ENCODE results near the gene UNC45A.
A peak's percentile ranks its signal among the peaks of the same experiment; 100 is the strongest.

UNC45A gene

GRCh38 chr15:90942354-90943120 is 7.5 kb downstream of the UNC45A start:
- no peak for DNase-seq (ENCODE audit: low read depth in 2 of 2)

GRCh38 chr15:90945091-90945490 is 10.0 kb downstream of the UNC45A start:
- DNase-seq (ENCODE audit: low read depth in 2 of 2): no peak

GRCh38 chr15:90946538-90946937 is 11.5 kb downstream of the UNC45A start:
- no peak for DNase-seq (ENCODE audit: low read depth in 2 of 2)

- DNase-seq (ENCODE audit: low read depth in 2 of 2): no peak
These were observed 12.0 kb downstream of the UNC45A start for GRCh38 chr15:90946941-90947576.

- DNase-seq (ENCODE audit: low read depth in 2 of 2): no peak
These were observed 12.7 kb downstream of the UNC45A start for GRCh38 chr15:90947577-90948357.

GRCh38 chr15:90948506-90948905 is 13.4 kb downstream of the UNC45A start:
- no peak for DNase-seq (ENCODE audit: low read depth in 2 of 2)

GRCh38 chr15:90949979-90950675 is 15.0 kb downstream of the UNC45A start:
- no peak for DNase-seq (ENCODE audit: low read depth in 2 of 2)

GRCh38 chr15:90950676-90951075 is 15.6 kb downstream of the UNC45A start:
- no peak for DNase-seq (ENCODE audit: low read depth in 2 of 2)

- DNase-seq (ENCODE audit: low read depth in 2 of 2): no peak
These were observed 18.0 kb downstream of the UNC45A start for GRCh38 chr15:90952901-90953677.

GRCh38 chr15:90953947-90954711 is 19.0 kb downstream of the UNC45A start:
- DNase-seq (ENCODE audit: low read depth in 2 of 2): no peak

- peak; percentile 76 to 83 for DNase-seq (ENCODE audit: low read depth in 2 of 2)
These were observed 19.9 kb downstream of the UNC45A start, which contains the start of gene RCCD1 for GRCh38 chr15:90954712-90955623. RCCD1 (plus strand) TSS chr15:90954884; CDS start chr15:90956735, 1,851 bp downstream.

- DNase-seq (ENCODE audit: low read depth in 2 of 2): no peak
These were observed 20.7 kb downstream of the UNC45A start for GRCh38 chr15:90955624-90956273.

GRCh38 chr15:90956274-90957030 is 21.4 kb downstream of the UNC45A start:
- DNase-seq (ENCODE audit: low read depth in 2 of 2): peak; percentile 9 to 31

GRCh38 chr15:90957031-90957790 is 22.1 kb downstream of the UNC45A start:
- DNase-seq (ENCODE audit: low read depth in 2 of 2): no peak

- DNase-seq (ENCODE audit: low read depth in 2 of 2): no peak
These were observed 22.7 kb downstream of the UNC45A start for GRCh38 chr15:90957791-90958190.

GRCh38 chr15:90959028-90959595 is 24.0 kb downstream of the UNC45A start:
- no peak for DNase-seq (ENCODE audit: low read depth in 2 of 2)

- no peak for DNase-seq (ENCODE audit: low read depth in 2 of 2)
These were observed 24.8 kb downstream of the UNC45A start for GRCh38 chr15:90959894-90960293.

Measured in stimulated activated CD8-positive, alpha-beta memory T cell treated with anti-CD3 and anti-CD28 coated beads, Interleukin-15, amount 100 ng/mL, for 4 hours (primary cell).